ENCODE measurements around the gene APOL1. TPM values are rescaled to one million over a fixed set of nuclear protein-coding genes. Genes with fewer than 3 reads are reported as not detected.

APOL1 gene
- total RNA-seq, 1 experiment from 2014 or later, result 0.30 TPM

DNA sequence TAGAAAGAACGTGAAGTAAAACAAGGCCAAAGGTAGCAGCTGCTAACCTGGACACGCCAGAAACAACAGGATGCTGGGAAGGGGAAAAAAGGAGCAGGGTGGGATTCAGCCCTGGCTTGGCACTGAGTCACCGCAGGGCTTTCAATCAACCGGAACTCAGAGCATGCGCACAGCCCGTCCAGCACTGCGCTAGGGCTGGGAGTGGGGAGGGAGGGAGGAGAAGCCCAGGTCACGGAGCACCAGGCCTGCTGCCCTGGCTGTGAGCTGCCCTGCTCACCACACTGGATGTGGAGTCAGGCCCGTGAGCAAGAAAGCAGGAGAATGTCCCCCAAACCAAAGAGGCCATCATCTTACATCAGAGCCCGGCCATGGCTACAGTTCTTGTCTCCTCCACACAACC, 51.5 kb downstream of the APOL1 start:
- Histone ChIP-seq H3K36me3 (ENCODE audit: control insufficient read depth in 1 of 2, insufficient read depth in 2 of 2, low read length in 2 of 2) (peaks cover 48 to 54% of the 10 kb centered on the region in 2 experiments), H3K79me2 (ENCODE audit: insufficient read depth, low read length) (peaks cover 7% of the 10 kb centered on the region; the same call in 1 of the 2 replicates), H3K27ac (ENCODE audit: low read depth, low read length) (no peak overlapping the region), H3K9me3 (ENCODE audit: control insufficient read depth in 1 of 2, insufficient read depth in 1 of 2, low read depth in 1 of 2, low read length in 2 of 2) (no peaks in the 10 kb centered on the region), H3K9me2 (ENCODE audit: insufficient read depth) (no peaks in the 10 kb centered on the region), H4K20me1 (ENCODE audit: insufficient read depth) (no peaks in the 10 kb centered on the region; the same call in 1 of the 2 replicates), H3K9ac (ENCODE audit: low read length) (no peak overlapping the region), H3K4me3 (replicated peaks in 1 of 2; ENCODE audit: low read depth in 1 of 2, low read length in 2 of 2) (no peak overlapping the region), H3K27me3 (ENCODE audit: insufficient read depth, low read length) (no peaks in the 10 kb centered on the region), H3K4me2 (ENCODE audit: low read length) (no peak overlapping the region), H2AFZ (ENCODE audit: low read depth, low read length, poor library complexity, severe bottlenecking) (no peak overlapping the region), H3K4me1 (ENCODE audit: control insufficient read depth in 1 of 2, insufficient read depth in 2 of 2, low read length in 2 of 2) (no peaks in the 10 kb centered on the region)
- intact Hi-C loops (cut with micrococcal nuclease), result no loop called here
- ChIA-PET RAD21 (ENCODE audit: low non-redundant PET in 1 of 2, low total read pairs in 2 of 2, uncharacterized antibody in 2 of 2, unreplicated experiment in 2 of 2) (no interaction called here), CTCF (no interaction called here), POLR2A (no interaction called here)
- no TSS peak for BruUV-seq (replicated peaks)
- DNase-seq (ENCODE audit: low read depth, low spot score) (no peak), ATAC-seq (no peak)
- TF ChIP-seq CTCF (IDR thresholded peaks at IDR 0.05 in 2 of 3, conservative IDR thresholded peaks at IDR 0.05 in 1 of 3; ENCODE audit: borderline replicate concordance in 1 of 3, insufficient read depth in 1 of 3, low read depth in 2 of 3, low read length in 2 of 3), result no peak
- TF ChIP-seq, protein P1, sequence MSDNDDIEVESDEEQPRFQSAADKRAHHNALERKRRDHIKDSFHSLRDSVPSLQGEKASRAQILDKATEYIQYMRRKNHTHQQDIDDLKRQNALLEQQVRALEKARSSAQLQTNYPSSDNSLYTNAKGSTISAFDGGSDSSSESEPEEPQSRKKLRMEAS (IDR thresholded peaks at IDR 0.05), result no peak
- no peak for TF ChIP-seq ZFX (IDR thresholded peaks at IDR 0.05)
- no peak for TF ChIP-seq CEBPB (IDR thresholded peaks at IDR 0.05; ENCODE audit: low read depth)
- TF ChIP-seq SP1 (IDR thresholded peaks at IDR 0.05; ENCODE audit: low read depth), result no peak
- TF ChIP-seq SRF (IDR thresholded peaks at IDR 0.05; ENCODE audit: low read depth), result no peak
- no peak for TF ChIP-seq ZNF274 (IDR thresholded peaks at IDR 0.05; ENCODE audit: low read depth, low read length)
- TF ChIP-seq ZBTB33 (IDR thresholded peaks at IDR 0.05; ENCODE audit: extremely low read depth, insufficient replicate concordance, low read length), result no peak
- no peak for TF ChIP-seq JUND (IDR thresholded peaks at IDR 0.05)
- no peak for TF ChIP-seq EGR1 (IDR thresholded peaks at IDR 0.05; ENCODE audit: low read depth)
- no peak for TF ChIP-seq ATF3 (IDR thresholded peaks at IDR 0.05)
- TF ChIP-seq POLR2AphosphoS5 (IDR thresholded peaks at IDR 0.05; ENCODE audit: low read depth, low read length), result no peak
- TF ChIP-seq, protein P2, sequence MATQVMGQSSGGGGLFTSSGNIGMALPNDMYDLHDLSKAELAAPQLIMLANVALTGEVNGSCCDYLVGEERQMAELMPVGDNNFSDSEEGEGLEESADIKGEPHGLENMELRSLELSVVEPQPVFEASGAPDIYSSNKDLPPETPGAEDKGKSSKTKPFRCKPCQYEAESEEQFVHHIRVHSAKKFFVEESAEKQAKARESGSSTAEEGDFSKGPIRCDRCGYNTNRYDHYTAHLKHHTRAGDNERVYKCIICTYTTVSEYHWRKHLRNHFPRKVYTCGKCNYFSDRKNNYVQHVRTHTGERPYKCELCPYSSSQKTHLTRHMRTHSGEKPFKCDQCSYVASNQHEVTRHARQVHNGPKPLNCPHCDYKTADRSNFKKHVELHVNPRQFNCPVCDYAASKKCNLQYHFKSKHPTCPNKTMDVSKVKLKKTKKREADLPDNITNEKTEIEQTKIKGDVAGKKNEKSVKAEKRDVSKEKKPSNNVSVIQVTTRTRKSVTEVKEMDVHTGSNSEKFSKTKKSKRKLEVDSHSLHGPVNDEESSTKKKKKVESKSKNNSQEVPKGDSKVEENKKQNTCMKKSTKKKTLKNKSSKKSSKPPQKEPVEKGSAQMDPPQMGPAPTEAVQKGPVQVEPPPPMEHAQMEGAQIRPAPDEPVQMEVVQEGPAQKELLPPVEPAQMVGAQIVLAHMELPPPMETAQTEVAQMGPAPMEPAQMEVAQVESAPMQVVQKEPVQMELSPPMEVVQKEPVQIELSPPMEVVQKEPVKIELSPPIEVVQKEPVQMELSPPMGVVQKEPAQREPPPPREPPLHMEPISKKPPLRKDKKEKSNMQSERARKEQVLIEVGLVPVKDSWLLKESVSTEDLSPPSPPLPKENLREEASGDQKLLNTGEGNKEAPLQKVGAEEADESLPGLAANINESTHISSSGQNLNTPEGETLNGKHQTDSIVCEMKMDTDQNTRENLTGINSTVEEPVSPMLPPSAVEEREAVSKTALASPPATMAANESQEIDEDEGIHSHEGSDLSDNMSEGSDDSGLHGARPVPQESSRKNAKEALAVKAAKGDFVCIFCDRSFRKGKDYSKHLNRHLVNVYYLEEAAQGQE (IDR thresholded peaks at IDR 0.05; ENCODE audit: low read depth), result no peak
- no peak for TF ChIP-seq EZH2 (IDR thresholded peaks at IDR 0.05)

Measured in HCT116 (cell line).